Measurements from ENCODE around the gene FNDC8.

DNA sequence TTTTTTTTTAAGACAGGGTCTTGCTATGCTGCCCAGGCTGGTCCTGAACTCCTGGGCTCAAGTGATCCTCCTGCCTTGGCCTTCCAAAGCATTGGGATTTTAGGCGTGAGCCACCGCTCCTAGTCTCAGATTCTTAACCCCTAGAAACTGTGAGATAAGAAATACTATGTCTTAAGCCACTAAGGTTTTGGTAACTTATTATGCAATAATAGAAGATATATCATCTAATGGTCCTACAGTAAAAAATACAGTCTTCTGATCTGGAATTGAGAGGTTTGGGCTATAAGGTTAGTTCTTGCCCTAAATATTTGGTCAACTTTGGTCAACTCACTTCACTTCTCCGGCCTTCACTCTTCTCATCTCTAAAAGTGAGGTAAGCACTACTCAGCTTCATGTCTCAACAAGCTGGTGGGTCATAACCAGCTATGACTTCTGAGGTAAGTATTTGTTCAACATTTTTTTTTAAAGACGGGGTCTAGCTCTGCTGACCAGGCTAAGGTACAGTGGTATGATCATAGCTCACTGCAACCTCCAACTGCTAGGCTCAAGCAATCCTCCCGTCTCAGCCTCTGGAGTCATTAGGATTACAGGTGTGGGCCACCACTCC, 16.5 kb upstream of the FNDC8 start:
- TF ChIP-seq, protein P1, sequence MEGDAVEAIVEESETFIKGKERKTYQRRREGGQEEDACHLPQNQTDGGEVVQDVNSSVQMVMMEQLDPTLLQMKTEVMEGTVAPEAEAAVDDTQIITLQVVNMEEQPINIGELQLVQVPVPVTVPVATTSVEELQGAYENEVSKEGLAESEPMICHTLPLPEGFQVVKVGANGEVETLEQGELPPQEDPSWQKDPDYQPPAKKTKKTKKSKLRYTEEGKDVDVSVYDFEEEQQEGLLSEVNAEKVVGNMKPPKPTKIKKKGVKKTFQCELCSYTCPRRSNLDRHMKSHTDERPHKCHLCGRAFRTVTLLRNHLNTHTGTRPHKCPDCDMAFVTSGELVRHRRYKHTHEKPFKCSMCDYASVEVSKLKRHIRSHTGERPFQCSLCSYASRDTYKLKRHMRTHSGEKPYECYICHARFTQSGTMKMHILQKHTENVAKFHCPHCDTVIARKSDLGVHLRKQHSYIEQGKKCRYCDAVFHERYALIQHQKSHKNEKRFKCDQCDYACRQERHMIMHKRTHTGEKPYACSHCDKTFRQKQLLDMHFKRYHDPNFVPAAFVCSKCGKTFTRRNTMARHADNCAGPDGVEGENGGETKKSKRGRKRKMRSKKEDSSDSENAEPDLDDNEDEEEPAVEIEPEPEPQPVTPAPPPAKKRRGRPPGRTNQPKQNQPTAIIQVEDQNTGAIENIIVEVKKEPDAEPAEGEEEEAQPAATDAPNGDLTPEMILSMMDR (conservative IDR thresholded peaks at IDR 0.05; ENCODE audit: low read depth, low read length): no peak
- TF ChIP-seq EZH2 (IDR thresholded peaks at IDR 0.05; ENCODE audit: borderline replicate concordance, low read depth, low read length, poor library complexity, severe bottlenecking): no peak
